NCI-H526 treated with DMSO at 0.1 percent for 48 hours (cell line): Measurements from ENCODE around the gene CMTM8.
"Not testable (repeated sequence)": the region's sequence is repeated elsewhere in the genome, so short reads cannot be mapped to it uniquely, and the experiment has no call there.

Experiments
- DNase-seq: peaks from one replicate; lab custom pipeline; 2025; lab: John Stamatoyannopoulos, UW

CMTM8 gene

GRCh38 chr3:32238453-32239306 lies at the start of gene CMTM8:
TSS of gene CMTM8 (plus strand) at chr3:32238680. CDS start at chr3:32238973, 293 bp downstream.
- DNase-seq, result peak; percentile 55

- no peak for DNase-seq
Measured at GRCh38 chr3:32189693-32190092, 48.8 kb upstream of the CMTM8 start.

- DNase-seq, result not testable (repeated sequence)
Measured at GRCh38 chr3:32190556-32190955, 47.9 kb upstream of the CMTM8 start.

- no peak for DNase-seq
Measured at GRCh38 chr3:32193101-32193500, 45.4 kb upstream of the CMTM8 start.

GRCh38 chr3:32194653-32195052 lies 43.8 kb upstream of the CMTM8 start:
- no peak for DNase-seq

GRCh38 chr3:32195995-32196540 lies 42.4 kb upstream of the CMTM8 start:
- DNase-seq, result no peak

GRCh38 chr3:32197991-32198390 lies 40.5 kb upstream of the CMTM8 start:
- no peak for DNase-seq

GRCh38 chr3:32198714-32199113 lies 39.8 kb upstream of the CMTM8 start:
- DNase-seq, result no peak

GRCh38 chr3:32200490-32200889 lies 38.0 kb upstream of the CMTM8 start:
- no peak for DNase-seq

GRCh38 chr3:32200992-32201758 lies 37.3 kb upstream of the CMTM8 start:
- DNase-seq, result no peak

- DNase-seq, result no peak
Measured at GRCh38 chr3:32202496-32202895, 36.0 kb upstream of the CMTM8 start.

- DNase-seq, result peak; percentile 89
Measured at GRCh38 chr3:32203854-32204253, 34.6 kb upstream of the CMTM8 start.

- DNase-seq, result no peak
Measured at GRCh38 chr3:32208447-32208846, 30.0 kb upstream of the CMTM8 start.

- no peak for DNase-seq
Measured at GRCh38 chr3:32215185-32215584, 23.3 kb upstream of the CMTM8 start.

- DNase-seq, result peak; percentile 97
Measured at GRCh38 chr3:32216172-32216783, 22.2 kb upstream of the CMTM8 start.

- DNase-seq, result no peak
Measured at GRCh38 chr3:32217339-32217738, 21.1 kb upstream of the CMTM8 start.

GRCh38 chr3:32219537-32219936 lies 18.9 kb upstream of the CMTM8 start:
- no peak for DNase-seq

GRCh38 chr3:32220006-32220405 lies 18.5 kb upstream of the CMTM8 start:
- no peak for DNase-seq

GRCh38 chr3:32222950-32223349 lies 15.5 kb upstream of the CMTM8 start:
- DNase-seq, result no peak

GRCh38 chr3:32224016-32224516 lies 14.4 kb upstream of the CMTM8 start:
- DNase-seq, result no peak

- DNase-seq, result no peak
Measured at GRCh38 chr3:32226875-32227500, 11.5 kb upstream of the CMTM8 start.

GRCh38 chr3:32228743-32229142 lies 9.7 kb upstream of the CMTM8 start:
- not testable (repeated sequence) for DNase-seq
